Measurements from ENCODE around the gene CORO1C. TPM values are rescaled to one million over a fixed set of nuclear protein-coding genes. Genes with fewer than 3 reads are reported as not detected.

CORO1C gene
- total and polyA plus RNA-seq, 2 donors (not counting 3 experiments of a cell fraction or from before 2014, with no cell fraction given): 150 to 240 TPM

DNA sequence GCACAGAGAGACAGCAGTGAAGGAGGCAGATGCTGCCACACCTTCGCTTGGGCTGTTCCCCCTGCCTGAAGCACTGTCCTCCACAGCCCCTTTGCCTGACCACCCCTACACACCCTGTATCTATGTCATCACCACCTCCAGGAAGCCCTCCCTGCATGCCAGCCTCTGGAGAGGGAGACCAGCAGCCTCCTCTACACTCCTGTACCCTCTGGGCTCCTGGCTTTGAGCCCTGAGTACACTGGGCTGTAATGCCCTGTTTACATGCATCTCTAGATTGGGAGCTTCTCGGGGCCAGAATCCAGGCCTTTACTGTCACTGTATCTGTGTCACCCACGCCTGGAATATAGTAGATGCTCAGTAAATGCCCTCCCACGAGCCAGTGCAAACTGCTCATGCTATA lies 127.6 kb downstream of the CORO1C start:
- BruUV-seq (replicated peaks): no TSS peak
- Histone ChIP-seq H3K4me2 (ENCODE audit: insufficient read depth, low read length) (no peak overlapping the region), H3K4me3 (replicated peaks in 1 of 3; ENCODE audit: insufficient read depth in 1 of 3, low read depth in 1 of 3, low read length in 3 of 3) (no peak overlapping the region), H3K27me3 (ENCODE audit: control insufficient read depth in 2 of 2, insufficient read depth in 2 of 2, low read length in 2 of 2) (no peaks in the 10 kb centered on the region), H3K9me3 (replicated peaks; ENCODE audit: control insufficient read depth, insufficient read depth, low read length) (no peaks in the 10 kb centered on the region), H3K9ac (replicated peaks; ENCODE audit: extremely low read depth, insufficient read depth, low read length) (no peak overlapping the region), H3K4me1 (ENCODE audit: control insufficient read depth, extremely low read depth, insufficient read depth, low read length) (no peaks in the 10 kb centered on the region), H2AFZ (ENCODE audit: low read depth, low read length) (no peak overlapping the region), H3K36me3 (ENCODE audit: control insufficient read depth in 2 of 2, extremely low read depth in 1 of 2, insufficient read depth in 2 of 2, low read length in 2 of 2) (no peaks in the 10 kb centered on the region), H3K79me2 (ENCODE audit: control insufficient read depth, insufficient read depth, low read length) (no peaks in the 10 kb centered on the region), H3K27ac (ENCODE audit: insufficient read depth, low read depth, low read length) (no peak overlapping the region), H3K9me1 (replicated peaks; ENCODE audit: control insufficient read depth, extremely low read depth, insufficient read depth, low read length) (no peaks in the 10 kb centered on the region), H4K20me1 (replicated peaks; ENCODE audit: control insufficient read depth, extremely low read depth, insufficient read depth, low read length) (no peaks in the 10 kb centered on the region)
- DNase-seq (ENCODE audit: low read depth, low spot score): no peak
- ChIA-PET POLR2A (no interaction called here), CTCF (interaction anchor here (0.8 kb wide), 1 partner anchor 17 kb away, joined by 3 read pairs; no protein-coding TSS in a partner anchor)
- dilution Hi-C loops (cut with MboI; ENCODE audit: extremely low pct_ligation_motif_present, low sequenced_read_pairs) (no loop called here), intact Hi-C loops (cut with micrococcal nuclease) (no loop called here)
- no peak for FAIRE-seq
- TF ChIP-seq JUN (IDR thresholded peaks at IDR 0.05; ENCODE audit: borderline replicate concordance, insufficient read depth, insufficient read length, low read depth): no peak
- TF ChIP-seq, protein P1, sequence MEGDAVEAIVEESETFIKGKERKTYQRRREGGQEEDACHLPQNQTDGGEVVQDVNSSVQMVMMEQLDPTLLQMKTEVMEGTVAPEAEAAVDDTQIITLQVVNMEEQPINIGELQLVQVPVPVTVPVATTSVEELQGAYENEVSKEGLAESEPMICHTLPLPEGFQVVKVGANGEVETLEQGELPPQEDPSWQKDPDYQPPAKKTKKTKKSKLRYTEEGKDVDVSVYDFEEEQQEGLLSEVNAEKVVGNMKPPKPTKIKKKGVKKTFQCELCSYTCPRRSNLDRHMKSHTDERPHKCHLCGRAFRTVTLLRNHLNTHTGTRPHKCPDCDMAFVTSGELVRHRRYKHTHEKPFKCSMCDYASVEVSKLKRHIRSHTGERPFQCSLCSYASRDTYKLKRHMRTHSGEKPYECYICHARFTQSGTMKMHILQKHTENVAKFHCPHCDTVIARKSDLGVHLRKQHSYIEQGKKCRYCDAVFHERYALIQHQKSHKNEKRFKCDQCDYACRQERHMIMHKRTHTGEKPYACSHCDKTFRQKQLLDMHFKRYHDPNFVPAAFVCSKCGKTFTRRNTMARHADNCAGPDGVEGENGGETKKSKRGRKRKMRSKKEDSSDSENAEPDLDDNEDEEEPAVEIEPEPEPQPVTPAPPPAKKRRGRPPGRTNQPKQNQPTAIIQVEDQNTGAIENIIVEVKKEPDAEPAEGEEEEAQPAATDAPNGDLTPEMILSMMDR (IDR thresholded peaks at IDR 0.05; ENCODE audit: extremely low read depth in 1 of 2, insufficient read depth in 1 of 2, low read depth in 1 of 2, low read length in 2 of 2): no peak
- TF ChIP-seq GATA2 (IDR thresholded peaks at IDR 0.05; ENCODE audit: insufficient read depth, insufficient read length, low read depth, low read length): no peak
- no peak for TF ChIP-seq FOS (IDR thresholded peaks at IDR 0.05; ENCODE audit: borderline replicate concordance, insufficient read depth, low read length)
- TF ChIP-seq, protein P2, sequence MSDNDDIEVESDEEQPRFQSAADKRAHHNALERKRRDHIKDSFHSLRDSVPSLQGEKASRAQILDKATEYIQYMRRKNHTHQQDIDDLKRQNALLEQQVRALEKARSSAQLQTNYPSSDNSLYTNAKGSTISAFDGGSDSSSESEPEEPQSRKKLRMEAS (IDR thresholded peaks at IDR 0.05; ENCODE audit: insufficient read depth, insufficient read length): no peak
- no peak for TF ChIP-seq EZH2 (IDR thresholded peaks at IDR 0.05; ENCODE audit: borderline replicate concordance, low read depth, low read length, severe bottlenecking)
- no peak for TF ChIP-seq POLR2A (IDR thresholded peaks at IDR 0.05; ENCODE audit: low read depth, low read length)
- TF ChIP-seq MYC (IDR thresholded peaks at IDR 0.05; ENCODE audit: low read depth, low read length): no peak
- no peak for TF ChIP-seq POLR2AphosphoS5 (IDR thresholded peaks at IDR 0.05; ENCODE audit: insufficient read depth, low read depth, low read length)

Data from endothelial cell of umbilical vein (primary cell).